HUES6 (cell line): ENCODE data around the gene CHGA.

Experiments used
- H3K27ac ChIP-seq: 2 replicates; pipeline ENCODE4 v1.7.0; 2013; ENCODE audit warnings: low read depth, mild to moderate bottlenecking, low read length, inconsistent platforms
- H3K27me3 ChIP-seq: 2 replicates; pipeline ENCODE4 v1.6.1; 2013; ENCODE audit warnings: low read length; ENCODE audit not compliant: control insufficient read depth, insufficient read depth
- H3K36me3 ChIP-seq: 2 replicates; pipeline ENCODE4 v1.6.1; 2013; ENCODE audit warnings: low read length; ENCODE audit not compliant: control insufficient read depth, insufficient read depth
- H3K4me1 ChIP-seq: 2 replicates; pipeline ENCODE4 v1.6.1; 2013; ENCODE audit warnings: low read length; ENCODE audit not compliant: control insufficient read depth, insufficient read depth
- H3K4me3 ChIP-seq: 2 replicates; pipeline ENCODE4 v1.5.1; 2013; ENCODE audit warnings: low read depth, low read length
- H3K9ac ChIP-seq: one replicate; pipeline ENCODE4 v1.6.1; 2013; ENCODE audit warnings: mild to moderate bottlenecking, low read length
- H3K9me3 ChIP-seq: 2 replicates; pipeline ENCODE4 v1.6.1; 2013; ENCODE audit warnings: low read depth, low read length; ENCODE audit not compliant: control insufficient read depth, insufficient read depth

The CHGA gene

DNA sequence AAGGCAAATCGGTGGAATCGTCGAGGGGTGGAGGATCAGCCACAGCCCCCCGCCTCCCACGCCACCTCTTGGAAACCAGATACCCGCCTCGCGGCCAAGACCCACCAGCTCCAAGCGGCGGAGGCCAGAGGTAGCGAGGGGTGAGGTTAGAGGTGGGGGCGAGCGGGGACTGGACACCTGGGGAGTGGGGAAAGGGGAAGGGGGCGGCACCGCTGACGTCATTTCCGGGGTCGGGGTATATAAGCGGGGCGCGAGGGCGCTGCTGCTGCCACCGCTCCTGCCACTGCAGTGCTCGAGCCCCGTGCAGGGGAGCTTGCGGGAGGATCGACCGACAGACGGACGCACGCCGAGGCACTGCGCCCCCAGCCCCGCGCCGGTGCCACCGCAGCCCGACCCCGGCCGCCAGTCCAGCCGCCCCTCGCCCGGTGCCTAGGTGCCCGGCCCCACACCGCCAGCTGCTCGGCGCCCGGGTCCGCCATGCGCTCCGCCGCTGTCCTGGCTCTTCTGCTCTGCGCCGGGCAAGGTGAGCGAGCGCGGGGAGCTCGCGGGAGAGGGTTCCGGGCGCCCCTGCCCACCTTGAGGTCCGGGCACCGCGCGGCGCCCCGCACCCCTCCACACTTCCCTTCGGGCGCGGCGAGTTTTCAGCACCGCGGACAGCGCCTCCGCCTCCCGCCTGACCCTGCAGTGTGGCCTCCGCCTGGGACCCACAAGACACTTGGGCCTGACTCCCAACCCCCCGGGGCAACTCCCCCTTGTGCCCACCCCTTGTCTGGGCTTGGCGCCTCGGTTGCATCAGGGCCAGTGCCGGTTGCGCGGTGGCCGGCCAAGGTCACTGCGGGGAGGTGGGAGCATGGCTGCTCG lies at the start of gene CHGA:
Gene CHGA (plus strand): TSS at position 268 of the 861 bp plus-strand sequence. CDS start 210 bp downstream, at position 478.
- Histone ChIP-seq H3K4me3 (peak within 1 kb of the TSS; percentile 61), H3K9ac (no peak within 1 kb of the TSS), H3K36me3 (no peaks in the 10 kb centered on the region), H3K4me1 (peaks cover 9% of the 10 kb centered on the region), H3K27me3 (peaks cover 82% of the 10 kb centered on the region), H3K9me3 (no peaks in the 10 kb centered on the region), H3K27ac (no peak within 1 kb of the TSS)

GRCh38 chr14:92874962-92875661 lies 47.8 kb upstream of the CHGA start:
- Histone ChIP-seq H3K4me1 (peaks cover 8% of the 10 kb centered on the region), H3K9ac (no peak overlapping the region), H3K4me3 (no peak overlapping the region), H3K27me3 (no peaks in the 10 kb centered on the region), H3K36me3 (no peaks in the 10 kb centered on the region), H3K27ac (no peak overlapping the region), H3K9me3 (no peaks in the 10 kb centered on the region)

DNA sequence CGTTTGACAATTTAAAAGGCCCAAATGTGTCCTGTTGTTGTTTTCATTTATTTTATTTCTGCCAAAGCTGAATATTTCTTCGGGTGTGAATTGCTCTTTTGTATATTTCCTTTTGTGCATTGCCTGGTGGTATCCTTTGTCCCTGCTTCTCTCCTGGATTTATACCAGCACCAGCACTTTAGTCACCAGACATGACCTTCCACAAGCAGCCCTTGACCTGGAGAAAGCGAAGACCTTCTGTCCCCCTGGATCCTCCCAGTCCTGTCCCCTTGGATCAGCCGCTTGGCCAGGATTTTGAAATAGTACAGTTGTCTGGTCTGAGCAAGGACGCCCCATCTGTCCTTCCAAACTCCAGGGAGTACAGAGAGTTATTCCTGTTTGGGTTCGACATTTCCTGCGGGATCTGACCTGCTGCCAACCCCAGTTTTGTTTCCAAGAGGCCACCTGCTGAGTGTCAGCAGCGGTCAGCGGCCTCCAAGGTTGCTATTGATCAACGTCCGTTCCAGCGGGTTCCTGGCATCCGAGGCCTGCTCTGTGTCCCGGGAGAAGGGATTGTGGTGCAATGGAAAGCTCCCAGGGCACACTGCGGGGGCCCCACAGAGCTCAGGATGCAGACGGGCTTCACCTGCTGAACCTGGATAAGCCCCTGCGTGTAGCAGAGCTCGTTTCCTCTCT lies 45.1 kb upstream of the CHGA start:
- H3K9ac ChIP-seq, result no peak overlapping the region
- H3K4me3 ChIP-seq, result no peak overlapping the region
- no peak overlapping the region for H3K27ac ChIP-seq
- H3K36me3 ChIP-seq, result no peaks in the 10 kb centered on the region
- H3K9me3 ChIP-seq, result no peaks in the 10 kb centered on the region
- H3K27me3 ChIP-seq, result no peaks in the 10 kb centered on the region
- H3K4me1 ChIP-seq, result peaks cover 11% of the 10 kb centered on the region

DNA sequence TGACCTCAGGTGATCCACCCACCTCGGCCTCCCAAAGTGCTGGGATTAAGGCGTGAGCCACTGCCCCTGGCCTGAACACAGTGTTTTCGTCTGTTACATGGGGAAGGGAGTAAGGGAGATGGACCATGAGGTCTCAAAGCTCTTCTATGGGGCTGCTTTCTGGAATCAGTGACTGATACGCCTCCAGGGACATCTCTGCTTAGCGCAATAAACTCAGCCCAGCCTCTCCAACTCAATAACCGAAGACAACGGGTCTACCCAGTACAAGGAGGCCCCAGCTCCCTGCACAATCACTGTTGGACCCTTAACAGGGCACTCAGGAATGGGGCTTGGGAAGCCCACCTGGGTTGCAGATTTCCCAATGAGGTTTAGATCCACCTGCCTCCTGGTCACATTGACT lies 42.6 kb upstream of the CHGA start:
- Histone ChIP-seq H3K36me3 (no peaks in the 10 kb centered on the region), H3K27ac (no peak overlapping the region), H3K27me3 (peaks cover 4% of the 10 kb centered on the region; the same call in 1 of the 2 replicates), H3K4me1 (peaks cover 11% of the 10 kb centered on the region), H3K9ac (no peak overlapping the region), H3K9me3 (peaks cover 2% of the 10 kb centered on the region; the same call in 1 of the 2 replicates), H3K4me3 (no peak overlapping the region)

DNA sequence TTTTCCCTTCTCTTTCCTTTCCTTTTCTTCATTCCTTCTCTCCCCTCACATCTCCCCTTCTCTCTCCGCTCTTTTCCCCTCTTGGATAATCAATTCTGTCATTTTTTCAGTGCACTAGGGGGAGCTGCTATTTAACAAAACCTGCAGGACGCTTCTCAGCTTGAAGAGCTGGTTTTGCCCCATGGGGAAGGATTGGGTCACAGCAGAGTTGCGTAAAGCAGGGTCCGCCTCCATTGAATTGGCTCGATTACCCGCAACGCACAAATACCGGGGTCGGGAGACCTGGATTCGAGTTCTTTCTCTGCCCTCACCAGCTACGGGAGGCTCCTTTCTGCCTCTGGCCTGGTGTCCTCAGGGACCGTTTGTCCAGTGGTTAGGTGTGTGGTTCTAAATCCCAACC lies 42.1 kb upstream of the CHGA start:
- 0 out of 2 replicates have a peak overlapping the region, but pooled peaks have one; percentile 11 for H3K4me3 ChIP-seq
- no peaks in the 10 kb centered on the region for H3K36me3 ChIP-seq
- peaks cover 4% of the 10 kb centered on the region; the same call in 1 of the 2 replicates for H3K27me3 ChIP-seq
- no peak overlapping the region for H3K9ac ChIP-seq
- H3K27ac ChIP-seq, result no peak overlapping the region
- H3K4me1 ChIP-seq, result peaks cover 11% of the 10 kb centered on the region
- peaks cover 2% of the 10 kb centered on the region; the same call in 1 of the 2 replicates for H3K9me3 ChIP-seq

DNA sequence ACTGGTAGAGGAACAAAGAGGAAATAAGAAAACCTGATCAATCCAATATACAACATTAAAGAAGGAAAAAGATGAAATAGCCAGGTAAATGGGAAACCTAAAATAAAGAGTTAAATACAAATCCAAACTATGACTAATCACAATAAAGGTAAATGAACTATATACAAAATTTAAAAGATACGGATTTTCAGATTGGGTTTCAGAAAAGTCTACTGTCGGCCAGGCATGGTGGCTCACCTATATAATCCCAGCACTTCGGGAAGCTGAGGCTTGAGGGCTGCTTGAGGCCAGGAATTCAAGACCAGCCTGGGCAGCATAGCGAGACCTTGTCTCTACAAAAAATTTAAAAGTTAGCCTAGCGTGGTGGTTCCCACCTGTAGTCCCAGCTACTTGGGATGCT lies 39.9 kb upstream of the CHGA start:
- H3K27me3 ChIP-seq, result peaks cover 16% of the 10 kb centered on the region; the same call in 1 of the 2 replicates
- H3K27ac ChIP-seq, result no peak overlapping the region
- H3K9me3 ChIP-seq, result peaks cover 2% of the 10 kb centered on the region; the same call in 1 of the 2 replicates
- no peaks in the 10 kb centered on the region for H3K36me3 ChIP-seq
- H3K4me3 ChIP-seq, result no peak overlapping the region
- no peak overlapping the region for H3K9ac ChIP-seq
- H3K4me1 ChIP-seq, result peaks cover 6% of the 10 kb centered on the region; the same call in 1 of the 2 replicates

DNA sequence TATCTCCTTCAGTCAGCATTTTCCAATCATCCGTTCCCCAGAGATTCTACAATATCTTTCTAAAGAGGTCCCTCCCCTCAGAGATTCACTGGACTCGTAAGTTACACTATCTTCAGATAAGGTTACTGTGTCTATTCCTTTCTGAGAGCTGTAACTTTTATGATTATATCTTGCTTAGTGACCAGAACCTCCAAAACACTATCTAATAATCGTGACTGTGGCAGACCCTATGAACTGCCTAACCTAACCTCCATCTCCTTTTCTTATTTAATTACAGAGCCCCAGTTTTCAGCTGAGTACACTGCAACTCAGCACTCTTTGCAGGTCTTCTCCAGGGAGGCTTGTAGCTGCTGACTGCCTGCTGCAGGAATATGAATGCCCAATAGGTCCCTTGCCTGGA lies 38.5 kb upstream of the CHGA start:
- H3K27me3 ChIP-seq, result peaks cover 28% of the 10 kb centered on the region
- H3K9me3 ChIP-seq, result peaks cover 2% of the 10 kb centered on the region; the same call in 1 of the 2 replicates
- H3K4me1 ChIP-seq, result 0 out of 2 replicates have a peak, but pooled peaks cover 3% of the 10 kb centered on the region
- H3K4me3 ChIP-seq, result no peak overlapping the region
- H3K36me3 ChIP-seq, result no peaks in the 10 kb centered on the region
- no peak overlapping the region for H3K9ac ChIP-seq
- no peak overlapping the region for H3K27ac ChIP-seq

DNA sequence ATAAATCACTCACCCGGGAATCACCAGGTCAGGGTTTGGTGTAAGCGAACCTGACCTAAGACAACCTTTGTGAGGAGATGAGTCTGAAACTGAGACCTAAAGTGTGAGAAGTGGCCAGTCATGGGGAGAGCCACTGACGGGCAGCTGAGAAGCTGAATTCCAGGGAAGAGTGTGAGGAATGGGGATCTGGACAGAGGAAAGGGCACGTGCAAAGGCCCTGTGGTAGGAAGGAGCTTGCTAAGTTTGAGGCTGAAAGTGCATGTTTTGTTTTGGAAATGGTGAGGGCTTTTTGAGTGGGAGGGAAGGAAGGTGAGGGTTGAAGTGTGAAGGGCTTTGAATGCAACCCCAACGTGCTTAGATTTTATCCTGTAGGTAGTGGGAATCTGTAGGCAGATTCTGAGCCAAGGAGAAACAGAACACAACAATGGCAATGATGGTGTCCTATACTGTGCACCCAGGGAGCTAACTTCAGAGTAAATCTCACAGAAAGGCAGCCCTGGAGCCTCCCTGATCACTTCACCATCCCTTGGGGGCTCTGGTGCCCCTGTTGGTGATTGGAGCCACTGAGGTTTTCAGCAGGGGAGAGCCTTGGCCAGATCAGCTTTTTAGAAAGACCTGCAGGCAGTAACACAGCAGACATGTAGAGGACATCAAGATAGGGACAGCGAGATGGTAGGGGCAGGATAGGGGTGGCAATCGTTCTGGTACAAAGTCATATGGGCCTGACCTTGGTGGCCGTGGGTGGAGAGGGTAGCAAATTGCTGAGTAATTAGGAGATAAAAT lies 37.5 kb upstream of the CHGA start:
- H3K4me1 ChIP-seq, result 0 out of 2 replicates have a peak, but pooled peaks cover 3% of the 10 kb centered on the region
- H3K27ac ChIP-seq, result no peak overlapping the region
- H3K9ac ChIP-seq, result no peak overlapping the region
- H3K9me3 ChIP-seq, result peaks cover 2% of the 10 kb centered on the region; the same call in 1 of the 2 replicates
- no peaks in the 10 kb centered on the region for H3K36me3 ChIP-seq
- peaks cover 28% of the 10 kb centered on the region for H3K27me3 ChIP-seq
- H3K4me3 ChIP-seq, result no peak overlapping the region

GRCh38 chr14:92886337-92886736 lies 36.6 kb upstream of the CHGA start:
- Histone ChIP-seq H3K27me3 (peaks cover 28% of the 10 kb centered on the region), H3K4me1 (no peaks in the 10 kb centered on the region), H3K9me3 (peaks cover 2% of the 10 kb centered on the region; the same call in 1 of the 2 replicates), H3K36me3 (no peaks in the 10 kb centered on the region), H3K27ac (no peak overlapping the region), H3K4me3 (no peak overlapping the region), H3K9ac (no peak overlapping the region)

DNA sequence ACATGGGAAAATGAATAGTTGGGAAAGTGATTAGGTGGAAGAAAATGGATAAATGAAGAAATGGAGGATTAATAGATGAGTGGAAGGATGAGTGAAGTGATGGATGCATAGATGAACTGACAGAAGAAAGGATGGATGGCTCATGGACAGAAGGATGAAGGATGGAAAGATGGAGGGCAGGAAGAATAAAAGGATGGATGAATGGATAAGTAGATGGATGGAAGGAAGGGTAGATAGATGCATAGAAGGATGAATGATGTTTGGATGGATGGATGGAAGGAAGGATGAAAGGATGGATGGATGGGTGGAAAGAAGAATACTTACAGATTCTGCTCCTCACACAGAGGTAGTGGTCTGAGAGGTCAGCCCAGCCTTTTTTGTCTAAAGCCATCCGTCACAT lies 35.8 kb upstream of the CHGA start:
- Histone ChIP-seq H3K36me3 (no peaks in the 10 kb centered on the region), H3K4me3 (no peak overlapping the region), H3K9ac (no peak overlapping the region), H3K9me3 (peaks cover 2% of the 10 kb centered on the region; the same call in 1 of the 2 replicates), H3K27ac (no peak overlapping the region), H3K27me3 (peaks cover 28% of the 10 kb centered on the region), H3K4me1 (no peaks in the 10 kb centered on the region)
